BJ (cell line): Measurements from ENCODE around the gene DBF4B. TPM values are rescaled to one million over a fixed set of nuclear protein-coding genes. Genes with fewer than 3 reads are reported as not detected.

Experiments used
- CTCF ChIA-PET: fragments of 350-600 bp; formaldehyde crosslinking; extraction: SDS; loops from one replicate; lab custom pipeline; 2021; ENCODE audit warnings: antibody characterized with exemption, inconsistent platforms; lab: Yijun Ruan, JAX
- POLR2A ChIA-PET: fragments of 300-600 bp; sonication (Branson Sonifier 250); formaldehyde crosslinking; extraction: SDS; loops from one replicate; lab custom pipeline; 2021; ENCODE audit warnings: antibody characterized with exemption; lab: Charles Lee
- DNase-seq: peaks from one replicate; pipeline ENCODE4 v3.0.0-alpha.2; 2011; ENCODE audit warnings: low read depth
- H3K27me3 ChIP-seq: 2 replicates; pipeline ENCODE4 v1.6.0; 2011; ENCODE audit warnings: low read length; ENCODE audit not compliant: control insufficient read depth, insufficient read depth
- H3K36me3 ChIP-seq: 2 replicates; pipeline ENCODE4 v1.5.1; 2011; ENCODE audit warnings: low read length; ENCODE audit not compliant: control insufficient read depth, insufficient read depth
- H3K4me3 ChIP-seq: 2 replicates; pipeline ENCODE4 v1.5.1; 2011; ENCODE audit warnings: low read depth, mild to moderate bottlenecking, control low read depth, low read length
- CTCF ChIP-seq: IDR thresholded peaks from 2 replicates; pipeline ENCODE4 v1.5.1; 2011; ENCODE audit warnings: low read depth, mild to moderate bottlenecking, control low read depth, inconsistent platforms, low read length, moderate library complexity; ENCODE audit not compliant: insufficient read depth
- polyA plus RNA-seq: library from polyadenylated mRNA; depleted of rRNA; stranded (reverse); fragments of >200 nt; gene quantifications from 2 replicates; pipeline ENCODE4 v1.2.3, GENCODE V29; 2011

DBF4B gene
- polyA plus RNA-seq, 1 experiment: 9.9 TPM

GRCh38 chr17:44792276-44792675 lies 83.8 kb downstream of the DBF4B start:
- H3K4me3 ChIP-seq: no peak overlapping the region
- no peak for DNase-seq
- ChIA-PET CTCF (interaction anchor here (1.4 kb wide), 1 partner anchor 13 kb away, joined by 11 read pairs; no protein-coding TSS in a partner anchor), POLR2A (no interaction called here)
- no peaks in the 10 kb centered on the region for H3K36me3 ChIP-seq
- H3K27me3 ChIP-seq: no peaks in the 10 kb centered on the region
- TF ChIP-seq CTCF: no peak

- POLR2A ChIA-PET: no interaction called here
- Histone ChIP-seq H3K36me3 (no peaks in the 10 kb centered on the region; the same call in 1 of the 2 replicates), H3K27me3 (no peaks in the 10 kb centered on the region), H3K4me3 (no peak overlapping the region)
- DNase-seq: no peak
- CTCF ChIA-PET: interaction anchor here (0.8 to 2.5 kb wide), 11 partner anchors 10 to 84 kb away, joined by 3 to 23 read pairs (median 3); no protein-coding TSS in a partner anchor
- no peak for TF ChIP-seq CTCF
Observed at GRCh38 chr17:44793885-44794842, 85.7 kb downstream of the DBF4B start.

GRCh38 chr17:44794851-44795413 lies 86.5 kb downstream of the DBF4B start:
- peak; percentile 82 for DNase-seq
- Histone ChIP-seq H3K27me3 (no peaks in the 10 kb centered on the region), H3K4me3 (no peak overlapping the region), H3K36me3 (no peaks in the 10 kb centered on the region; the same call in 1 of the 2 replicates)
- CTCF ChIA-PET: interaction anchor here (0.8 to 2.5 kb wide), 9 partner anchors 10 to 83 kb away, joined by 3 to 23 read pairs (median 4); no protein-coding TSS in a partner anchor
- no peak for TF ChIP-seq CTCF
- POLR2A ChIA-PET: no interaction called here

- Histone ChIP-seq H3K4me3 (no peak overlapping the region), H3K27me3 (no peaks in the 10 kb centered on the region), H3K36me3 (no peaks in the 10 kb centered on the region; the same call in 1 of the 2 replicates)
- DNase-seq: no peak
- POLR2A ChIA-PET: no interaction called here
- CTCF ChIA-PET: interaction anchor here (1.1 to 2.5 kb wide), 5 partner anchors 9 to 69 kb away, joined by 3 to 23 read pairs (median 4); no protein-coding TSS in a partner anchor
- TF ChIP-seq CTCF: no peak
Observed at GRCh38 chr17:44795421-44795820, 87.0 kb downstream of the DBF4B start.

- no peak for TF ChIP-seq CTCF
- Histone ChIP-seq H3K4me3 (no peak overlapping the region), H3K36me3 (no peaks in the 10 kb centered on the region; the same call in 1 of the 2 replicates), H3K27me3 (no peaks in the 10 kb centered on the region)
- DNase-seq: no peak
- POLR2A ChIA-PET: no interaction called here
- CTCF ChIA-PET: interaction anchor here (2.5 to 3.2 kb wide), 2 partner anchors 17 kb away, joined by 17 to 23 read pairs; no protein-coding TSS in a partner anchor
Observed at GRCh38 chr17:44795928-44796327, 87.5 kb downstream of the DBF4B start.
